Breast epithelium (tissue), 4 donors: Measurements from ENCODE around the gene IGSF6. TPM values are rescaled to one million over a fixed set of nuclear protein-coding genes. Genes with fewer than 3 reads are reported as not detected.

ENCODE experiments used
- DNase-seq, 2 donors: peaks; one replicate each; pipeline ENCODE4 v3.0.0-alpha.2; 2019; ENCODE audit warnings: low spot score in 2 of 2
- H3K27ac ChIP-seq, 2 donors: fragments of 200-600 bp; sonication (generic) in 1 of 2; one replicate each; pipeline ENCODE4 v1.5.1; 2016 to 2019; ENCODE audit warnings: mild to moderate bottlenecking in 1 of 2
- H3K27me3 ChIP-seq, 2 donors: fragments of 200-600 bp; sonication (generic) in 1 of 2; one replicate each; pipeline versions ENCODE4 v1.5.1 to v1.6.0; 2017 to 2019; ENCODE audit warnings: control low read depth in 1 of 2, mild to moderate bottlenecking in 1 of 2
- H3K36me3 ChIP-seq: fragments of 200-600 bp; one replicate; pipeline ENCODE4 v1.5.1; 2019
- H3K4me1 ChIP-seq, 2 donors: fragments of 200-600 bp; sonication (generic); one replicate each; pipeline ENCODE4 v1.5.1; 2016 to 2019; ENCODE audit warnings: control low read depth in 1 of 2
- H3K4me3 ChIP-seq, 3 donors: fragments of 200-600 bp; sonication (generic); 1 replicate in 2 of 3; 2 replicates in 1 of 3; pipeline ENCODE4 v1.5.1; 2016 to 2019; ENCODE audit warnings: mild to moderate bottlenecking in 3 of 3, moderate library complexity in 2 of 3
- H3K9me3 ChIP-seq, 2 donors: fragments of 200-600 bp; sonication (generic) in 1 of 2; one replicate each; pipeline ENCODE4 v1.5.1; 2016 to 2019; ENCODE audit warnings: control low read depth in 1 of 2
- CTCF ChIP-seq, 3 donors: fragments of 450-650 bp; IDR thresholded peaks; one replicate each; pipeline ENCODE4 v1.5.1; 2016 to 2017; ENCODE audit warnings: antibody characterized with exemption in 3 of 3, mild to moderate bottlenecking in 3 of 3, moderate library complexity in 3 of 3
- POLR2A ChIP-seq: fragments of 450-650 bp; IDR thresholded peaks from one replicate; pipeline ENCODE4 v1.6.1; 2016; ENCODE audit warnings: antibody characterized with exemption, mild to moderate bottlenecking, moderate library complexity
- POLR2AphosphoS5 ChIP-seq, 3 donors: sonication (generic); formaldehyde crosslinking; IDR thresholded peaks; one replicate each; pipeline ENCODE4 v1.6.1; 2017; ENCODE audit warnings: antibody characterized with exemption in 3 of 3
- intact Hi-C: fragments of 100-400 bp; cut with DNase I; formaldehyde crosslinking; loops from one replicate; pipeline ENCODE4 v1.15.1; 2023; ENCODE audit warnings: low total_unique reads
- total RNA-seq, 3 donors: library from RNA; depleted of rRNA; stranded (reverse); fragments of >200 nt; gene quantifications; one replicate each; pipeline ENCODE4 v1.1.0, GENCODE V29; 2016

Gene IGSF6
- total RNA-seq, 3 donors from 2014 or later = 0.33 to 13.2 (median 6.7) TPM

- no peak overlapping the region for H3K4me3 ChIP-seq
- TF ChIP-seq POLR2AphosphoS5 (IDR thresholded peaks at IDR 0.05) (no peak), POLR2A (no peak), CTCF (IDR thresholded peaks at IDR 0.05) (no peak)
- intact Hi-C loops = no loop called here
- DNase-seq = no peak
- H3K4me1 ChIP-seq = no peaks in the 10 kb centered on the region
- H3K36me3 ChIP-seq = no peaks in the 10 kb centered on the region
- peaks cover 0 to 7% of the 10 kb centered on the region in 2 donors for H3K9me3 ChIP-seq
- H3K27me3 ChIP-seq = no peaks in the 10 kb centered on the region
- no peak overlapping the region for H3K27ac ChIP-seq
Observed at GRCh38 chr16:21673469-21673868, 21.1 kb upstream of the IGSF6 start.

- Histone ChIP-seq H3K36me3 (no peaks in the 10 kb centered on the region), H3K27ac (no peak overlapping the region), H3K9me3 (no peaks in the 10 kb centered on the region), H3K4me3 (no peak overlapping the region), H3K4me1 (peaks cover 0 to 4% of the 10 kb centered on the region in 2 donors), H3K27me3 (peaks cover 4 to 9% of the 10 kb centered on the region in 2 donors)
- DNase-seq = no peak
- TF ChIP-seq POLR2AphosphoS5 (IDR thresholded peaks at IDR 0.05) (no peak), CTCF (IDR thresholded peaks at IDR 0.05) (no peak), POLR2A (no peak)
- intact Hi-C loops = no loop called here
Observed at GRCh38 chr16:21667575-21667974, 15.2 kb upstream of the IGSF6 start.

- TF ChIP-seq POLR2AphosphoS5 (IDR thresholded peaks at IDR 0.05) (no peak), CTCF (IDR thresholded peaks at IDR 0.05) (no peak), POLR2A (no peak)
- DNase-seq = no peak
- Histone ChIP-seq H3K9me3 (no peaks in the 10 kb centered on the region), H3K27ac (no peak overlapping the region), H3K4me3 (no peak overlapping the region), H3K27me3 (peaks cover 4 to 9% of the 10 kb centered on the region in 2 donors), H3K4me1 (peaks cover 0 to 4% of the 10 kb centered on the region in 2 donors), H3K36me3 (no peaks in the 10 kb centered on the region)
- intact Hi-C loops = no loop called here
Observed at GRCh38 chr16:21666772-21667171, 14.4 kb upstream of the IGSF6 start.

GRCh38 chr16:21664801-21665492, 12.5 kb upstream of the IGSF6 start:
- peaks cover 4 to 9% of the 10 kb centered on the region in 2 donors for H3K27me3 ChIP-seq
- no peaks in the 10 kb centered on the region for H3K9me3 ChIP-seq
- intact Hi-C loops = loop anchor here (5.0 kb wide), 1 partner anchor 1077 kb away; no protein-coding TSS in a partner anchor
- peaks cover 0 to 4% of the 10 kb centered on the region in 2 donors for H3K4me1 ChIP-seq
- no peak overlapping the region for H3K4me3 ChIP-seq
- DNase-seq = no peak
- TF ChIP-seq POLR2AphosphoS5 (IDR thresholded peaks at IDR 0.05) (no peak), CTCF (IDR thresholded peaks at IDR 0.05) (no peak), POLR2A (no peak)
- no peak overlapping the region for H3K27ac ChIP-seq
- no peaks in the 10 kb centered on the region for H3K36me3 ChIP-seq

GRCh38 chr16:21663889-21664647, 11.7 kb upstream of the IGSF6 start, which contains the start of gene OTOA:
OTOA (plus strand) TSS chr16:21663968; CDS start chr16:21678515, 14,547 bp downstream.
- H3K36me3 ChIP-seq = no peaks in the 10 kb centered on the region
- H3K4me1 ChIP-seq = peaks cover 0 to 4% of the 10 kb centered on the region in 2 donors
- H3K27me3 ChIP-seq = peaks cover 4 to 9% of the 10 kb centered on the region in 2 donors
- no peak for DNase-seq
- intact Hi-C loops = loop anchor here (5.0 kb wide), 1 partner anchor 1078 kb away; no protein-coding TSS in a partner anchor
- TF ChIP-seq POLR2AphosphoS5 (IDR thresholded peaks at IDR 0.05) = no peak
- TF ChIP-seq POLR2A = no peak
- no peak for TF ChIP-seq CTCF (IDR thresholded peaks at IDR 0.05)
- H3K27ac ChIP-seq = no peak within 1 kb of the TSS
- H3K4me3 ChIP-seq = peak within 1 kb of the TSS; percentile 12 to 64 (median 39)
- no peaks in the 10 kb centered on the region for H3K9me3 ChIP-seq
